Body of pancreas (tissue), 4 donors: ENCODE data around the gene TMEM167A.

Experiments
- POLR2A ChIP-seq, 3 donors: fragments of 450-650 bp; IDR thresholded peaks; one replicate each; pipeline ENCODE4 v1.6.1; 2016; ENCODE audit warnings: antibody characterized with exemption in 3 of 3, mild to moderate bottlenecking in 2 of 3
- TF ChIP-seq, protein P1 (sequence below), 7 experiments: fragments of 450-650 bp in 4 of 7; fragments of 200-600 bp in 3 of 7; sonication (generic) in 3 of 7; IDR thresholded peaks; one replicate each; pipeline ENCODE4 v1.5.1; 2016 to 2019; ENCODE audit warnings: antibody characterized with exemption in 7 of 7

DNA sequence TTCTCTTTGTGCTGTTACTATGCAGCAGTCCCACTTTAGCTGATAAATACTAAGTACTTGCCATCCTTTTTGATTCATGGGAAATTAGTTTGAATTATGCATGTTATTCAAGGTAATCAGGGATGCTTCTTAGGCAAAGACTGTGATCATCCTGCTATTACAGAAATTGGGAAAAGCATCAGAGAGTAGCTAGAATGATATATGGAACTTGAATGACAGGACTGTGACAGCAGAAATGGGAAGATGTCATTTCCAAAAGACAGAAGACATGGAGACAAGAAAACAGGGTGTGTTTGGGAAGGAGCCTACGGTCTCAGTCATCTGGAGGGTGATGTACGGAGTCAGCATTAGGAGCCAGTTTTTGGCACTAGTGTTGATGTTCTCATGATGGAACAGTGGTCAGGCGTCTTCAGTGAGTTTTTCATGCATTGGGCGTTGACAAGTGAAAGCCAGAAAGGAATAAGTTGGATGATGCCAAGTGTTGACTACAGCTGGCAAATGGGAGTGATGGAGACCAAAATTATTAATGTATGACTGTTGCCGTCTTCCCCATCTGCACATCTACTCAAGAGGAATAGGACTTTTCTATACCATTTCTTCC, 70.4 kb downstream of the TMEM167A start:
- TF ChIP-seq, protein P1, sequence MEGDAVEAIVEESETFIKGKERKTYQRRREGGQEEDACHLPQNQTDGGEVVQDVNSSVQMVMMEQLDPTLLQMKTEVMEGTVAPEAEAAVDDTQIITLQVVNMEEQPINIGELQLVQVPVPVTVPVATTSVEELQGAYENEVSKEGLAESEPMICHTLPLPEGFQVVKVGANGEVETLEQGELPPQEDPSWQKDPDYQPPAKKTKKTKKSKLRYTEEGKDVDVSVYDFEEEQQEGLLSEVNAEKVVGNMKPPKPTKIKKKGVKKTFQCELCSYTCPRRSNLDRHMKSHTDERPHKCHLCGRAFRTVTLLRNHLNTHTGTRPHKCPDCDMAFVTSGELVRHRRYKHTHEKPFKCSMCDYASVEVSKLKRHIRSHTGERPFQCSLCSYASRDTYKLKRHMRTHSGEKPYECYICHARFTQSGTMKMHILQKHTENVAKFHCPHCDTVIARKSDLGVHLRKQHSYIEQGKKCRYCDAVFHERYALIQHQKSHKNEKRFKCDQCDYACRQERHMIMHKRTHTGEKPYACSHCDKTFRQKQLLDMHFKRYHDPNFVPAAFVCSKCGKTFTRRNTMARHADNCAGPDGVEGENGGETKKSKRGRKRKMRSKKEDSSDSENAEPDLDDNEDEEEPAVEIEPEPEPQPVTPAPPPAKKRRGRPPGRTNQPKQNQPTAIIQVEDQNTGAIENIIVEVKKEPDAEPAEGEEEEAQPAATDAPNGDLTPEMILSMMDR (IDR thresholded peaks at IDR 0.05): no peak
- TF ChIP-seq POLR2A (IDR thresholded peaks at IDR 0.05): no peak
